A549 (cell line): Measurements from ENCODE around the gene SLC38A3. TPM values are rescaled to one million over a fixed set of nuclear protein-coding genes. Genes with fewer than 3 reads are reported as not detected.

Experiments used
- ATAC-seq, 2 experiments: fragments of 200-7000 bp in 1 of 2; fragments of >200 bp in 1 of 2; cut with Nextera tagmentation in 1 of 2; cut with Tn5 transposase in 1 of 2; 3 replicates each; pipeline versions ENCODE4 v1.8.0 to v1.9.1; 2018 to 2020; ENCODE audit warnings: mild to moderate bottlenecking in 1 of 2, moderate library complexity in 1 of 2
- CTCF ChIA-PET: fragments of 300-600 bp; sonication (Branson Sonifier 250); formaldehyde crosslinking; extraction: SDS; loops from one replicate; lab custom pipeline; 2021; ENCODE audit warnings: antibody characterized with exemption, inconsistent platforms; lab: Yijun Ruan, JAX
- POLR2A ChIA-PET: fragments of 350-600 bp; formaldehyde crosslinking; extraction: SDS; loops from one replicate; lab custom pipeline; 2021; ENCODE audit warnings: antibody characterized with exemption, inconsistent platforms; lab: Yijun Ruan, JAX
- DNase-seq, 2 experiments: peaks; one replicate each; pipeline versions ENCODE4 v3.0.0 to v3.0.0-alpha.2; 2011 to 2016; ENCODE audit warnings: low read depth in 1 of 2, low spot score in 1 of 2
- FAIRE-seq: peaks from 2 replicates; lab custom pipeline; 2011; peaks lifted over from hg19 to GRCh38; lab: Jason Lieb, UNC
- H3K27ac ChIP-seq, 2 experiments: fragments of >200 bp; sonication (Bioruptor Twin); formaldehyde crosslinking; 3 replicates each; pipeline ENCODE4 v1.5.1; 2016 to 2017
- H3K4me1 ChIP-seq: fragments of >200 bp; sonication (Bioruptor Twin); formaldehyde crosslinking; 3 replicates; pipeline ENCODE4 v1.6.1; 2016
- H3K4me2 ChIP-seq: fragments of >200 bp; sonication (Bioruptor Twin); formaldehyde crosslinking; 3 replicates; pipeline ENCODE4 v1.6.1; 2016
- H3K4me3 ChIP-seq: fragments of >200 bp; sonication (Bioruptor Twin); formaldehyde crosslinking; 3 replicates; pipeline ENCODE4 v1.5.1; 2016
- H3K9me3 ChIP-seq: fragments of >200 bp; sonication (Bioruptor Twin); formaldehyde crosslinking; 3 replicates; pipeline ENCODE4 v1.6.1; 2016
- ATOH8 ChIP-seq: fragments of 250-450 bp; sonication (Bioruptor Pico); IDR thresholded peaks from 2 replicates; pipeline ENCODE4 v1.5.0; 2020; ENCODE audit warnings: low read depth, mild to moderate bottlenecking, moderate library complexity
- BHLHE40 ChIP-seq: IDR thresholded peaks from 2 replicates; pipeline ENCODE4 v1.6.1; 2012; ENCODE audit warnings: low read depth, low read length, inconsistent platforms
- CBX8 ChIP-seq: fragments of 200-600 bp; sonication (generic); IDR thresholded peaks from 2 replicates; pipeline ENCODE4 v1.6.1; 2016
- CHD2 ChIP-seq: fragments of 150-350 bp; IDR thresholded peaks from 2 replicates; pipeline ENCODE4 v1.6.1; 2014; ENCODE audit warnings: low read length; ENCODE audit not compliant: partially characterized antibody
- CHD4 ChIP-seq: fragments of 200-600 bp; sonication (generic); IDR thresholded peaks from 2 replicates; pipeline ENCODE4 v1.6.1; 2016; ENCODE audit warnings: antibody characterized with exemption, mild to moderate bottlenecking, borderline replicate concordance
- EHF ChIP-seq: fragments of 250-450 bp; sonication (Bioruptor Pico); IDR thresholded peaks from 2 replicates; pipeline ENCODE4 v1.5.0; 2020; ENCODE audit warnings: mild to moderate bottlenecking
- EHMT2 ChIP-seq: fragments of 200-600 bp; sonication (generic); IDR thresholded peaks from 2 replicates; pipeline ENCODE4 v1.6.1; 2016; ENCODE audit warnings: antibody characterized with exemption, low read depth, mild to moderate bottlenecking, moderate library complexity
- EP300 ChIP-seq, 2 experiments: fragments of >200 bp; sonication (Bioruptor Twin); formaldehyde crosslinking; IDR thresholded peaks; 2 replicates in 1 of 2; 3 replicates in 1 of 2; pipeline ENCODE4 v1.6.1; 2016 to 2017
- GATA3 ChIP-seq: IDR thresholded peaks from 2 replicates; pipeline ENCODE4 v1.6.1; 2012; ENCODE audit warnings: borderline replicate concordance
- HOXA7 ChIP-seq: fragments of 250-450 bp; sonication (Bioruptor Pico); IDR thresholded peaks from 2 replicates; pipeline ENCODE4 v1.5.0; 2020; ENCODE audit warnings: mild to moderate bottlenecking, moderate library complexity
- HOXB5 ChIP-seq: fragments of 250-450 bp; sonication (Bioruptor Pico); IDR thresholded peaks from 2 replicates; pipeline ENCODE4 v1.5.0; 2020; ENCODE audit warnings: mild to moderate bottlenecking, moderate library complexity
- KDM1A ChIP-seq: fragments of 200-600 bp; sonication (generic); IDR thresholded peaks from 2 replicates; pipeline ENCODE4 v1.6.1; 2016; ENCODE audit warnings: low read depth, mild to moderate bottlenecking
- KDM5A ChIP-seq: fragments of 200-600 bp; sonication (generic); IDR thresholded peaks from 2 replicates; pipeline ENCODE4 v1.6.1; 2016; ENCODE audit warnings: antibody characterized with exemption, mild to moderate bottlenecking
- MAZ ChIP-seq: fragments of 150-350 bp; IDR thresholded peaks from 2 replicates; pipeline ENCODE4 v1.6.1; 2014; ENCODE audit warnings: antibody characterized with exemption, low read depth, low read length, borderline replicate concordance
- MYC ChIP-seq: IDR thresholded peaks from 2 replicates; pipeline ENCODE4 v1.6.1; 2012; ENCODE audit warnings: mild to moderate bottlenecking, inconsistent platforms, low read length, improper control_type of control experiment, borderline replicate concordance
- NFE2L2 ChIP-seq: fragments of 150-350 bp; conservative IDR thresholded peaks from 2 replicates; pipeline ENCODE4 v1.6.1; 2014; ENCODE audit warnings: low read length
- POLR2A ChIP-seq: IDR thresholded peaks from 2 replicates; pipeline ENCODE4 v1.6.1; 2012; ENCODE audit warnings: mild to moderate bottlenecking, low read length
- POLR2AphosphoS2 ChIP-seq: conservative IDR thresholded peaks from 2 replicates; pipeline ENCODE4 v1.6.1; 2012; ENCODE audit warnings: low read length, improper control_type of control experiment, inconsistent platforms
- RAD21 ChIP-seq, 2 experiments: fragments of >200 bp in 1 of 2; sonication (Bioruptor Twin) in 1 of 2; formaldehyde crosslinking in 1 of 2; IDR thresholded peaks in 1 of 2; conservative IDR thresholded peaks in 1 of 2; 2 replicates in 1 of 2; 3 replicates in 1 of 2; pipeline ENCODE4 v1.6.1; 2012 to 2018; ENCODE audit warnings: inconsistent platforms in 1 of 2
- SREBF2 ChIP-seq: fragments of 450-650 bp; IDR thresholded peaks from 2 replicates; pipeline ENCODE4 v1.6.1; 2014; ENCODE audit warnings: mild to moderate bottlenecking, moderate library complexity
- TFCP2L1 ChIP-seq: fragments of 250-450 bp; sonication (Bioruptor Pico); IDR thresholded peaks from 2 replicates; pipeline ENCODE4 v1.5.0; 2021; ENCODE audit warnings: mild to moderate bottlenecking
- ZC3H11A ChIP-seq: fragments of 450-650 bp; IDR thresholded peaks from 2 replicates; pipeline ENCODE4 v1.6.1; 2014; ENCODE audit warnings: antibody characterized with exemption, mild to moderate bottlenecking
- ZSCAN20 ChIP-seq: fragments of 250-450 bp; sonication (Bioruptor Pico); IDR thresholded peaks from 2 replicates; pipeline ENCODE4 v1.8.0; 2022; ENCODE audit warnings: mild to moderate bottlenecking, moderate library complexity
- WGBS: methylation state at CpG from one replicate; pipeline ENCODE4 v1.1.6; 2017; ENCODE audit errors: missing lambda C conversion rate; 5-methylcytosine and 5-hydroxymethylcytosine counted together
- polyA plus RNA-seq, 4 experiments: library from polyadenylated mRNA; depleted of rRNA in 3 of 4; stranded (reverse); fragments of >200 nt; fragmentation: RNase III in 1 of 4; extraction: RNeasy Plus Mini Kit Qiagen cat#74134 plus additional on column Dnase treatment in 1 of 4; gene quantifications; 2 replicates in 3 of 4; 3 replicates in 1 of 4; pipeline ENCODE4 v1.2.3, GENCODE V29; 2011 to 2017
- TF ChIP-seq, protein P1 (sequence below): IDR thresholded peaks from 2 replicates; pipeline ENCODE4 v1.6.1; 2012
- TF ChIP-seq, protein P2 (sequence below): fragments of >200 bp; sonication (Bioruptor Twin); formaldehyde crosslinking; IDR thresholded peaks from 3 replicates; pipeline ENCODE4 v1.5.1; 2016
- TF ChIP-seq, protein P3 (sequence below): fragments of 150-350 bp; IDR thresholded peaks from 2 replicates; pipeline ENCODE4 v1.6.1; 2014; ENCODE audit warnings: low read depth, mild to moderate bottlenecking, low read length

Gene SLC38A3
- polyA plus RNA-seq, 2 of the 4 experiments (the other 2 are of a cell fraction): 0.05 TPM; not detected in 1

DNA sequence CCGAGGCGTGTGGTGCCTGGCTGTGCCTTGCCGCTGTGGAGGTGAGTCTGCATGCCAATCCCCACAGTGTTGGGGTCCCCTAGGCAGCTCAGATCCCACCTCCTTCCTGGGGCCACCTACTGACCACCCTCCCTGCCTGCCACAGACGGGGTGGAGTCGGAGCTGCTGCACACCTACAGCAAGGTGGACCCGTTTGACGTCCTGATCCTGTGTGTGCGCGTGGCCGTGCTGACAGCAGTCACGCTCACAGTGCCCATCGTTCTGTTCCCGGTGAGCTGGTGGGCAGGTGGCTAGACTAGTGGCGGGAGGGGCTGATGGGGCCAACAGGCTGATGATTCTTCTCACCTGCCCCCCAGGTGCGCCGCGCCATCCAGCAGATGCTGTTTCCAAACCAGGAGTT is 13.4 kb downstream of the SLC38A3 start:
- WGBS: 86% methylated on average over 8 of the region's 17 CpGs
- CTCF ChIA-PET: interaction anchor here (1.2 to 25.9 kb wide), 4 partner anchors 8 to 28 kb away, joined by 3 to 550 read pairs (median 12); partner anchors contain the start of gene GNAT1
- no peak for DNase-seq

DNA sequence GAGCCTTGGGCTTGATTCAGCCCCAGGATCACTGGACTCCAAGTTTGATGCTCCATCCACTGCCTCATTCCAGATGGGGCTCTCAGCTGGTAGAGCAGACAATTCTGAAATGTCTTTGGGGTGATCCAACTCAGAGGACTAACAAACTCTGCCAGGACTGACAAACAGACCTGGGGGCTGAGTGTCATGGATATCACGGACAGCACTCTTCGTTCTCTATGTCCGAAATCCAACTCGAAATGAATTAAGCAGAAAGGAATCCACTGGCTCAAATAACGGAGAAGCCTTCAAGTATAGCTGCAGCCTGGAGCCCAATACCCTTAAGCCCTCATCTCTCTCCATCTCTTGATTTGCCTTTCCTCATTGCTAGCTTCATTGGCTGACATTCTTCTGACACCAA is 14.2 kb downstream of the SLC38A3 start:
- no peak overlapping the region for H3K27ac ChIP-seq

More for the DNA sequence above, 13.4 kb downstream of the SLC38A3 start:
- Histone ChIP-seq H3K4me2 (no peak overlapping the region), H3K27ac (no peak overlapping the region), H3K4me1 (no peaks in the 10 kb centered on the region), H3K9me3 (no peaks in the 10 kb centered on the region), H3K4me3 (no peak overlapping the region)
- FAIRE-seq (no peak), ATAC-seq (no peak)
- no peak for TF ChIP-seq CHD2
- TF ChIP-seq EHF (CRISPR knock-in tag): no peak
- no peak for TF ChIP-seq NFE2L2
- TF ChIP-seq POLR2A: no peak
- TF ChIP-seq MYC: no peak
- TF ChIP-seq, protein P1, sequence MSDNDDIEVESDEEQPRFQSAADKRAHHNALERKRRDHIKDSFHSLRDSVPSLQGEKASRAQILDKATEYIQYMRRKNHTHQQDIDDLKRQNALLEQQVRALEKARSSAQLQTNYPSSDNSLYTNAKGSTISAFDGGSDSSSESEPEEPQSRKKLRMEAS: no peak
- no peak for TF ChIP-seq KDM1A
- no peak for TF ChIP-seq CBX8
- TF ChIP-seq BHLHE40: no peak
- TF ChIP-seq MAZ: no peak
- no peak for TF ChIP-seq HOXA7 (CRISPR knock-in tag)
- no peak for TF ChIP-seq SREBF2
- TF ChIP-seq, protein P2, sequence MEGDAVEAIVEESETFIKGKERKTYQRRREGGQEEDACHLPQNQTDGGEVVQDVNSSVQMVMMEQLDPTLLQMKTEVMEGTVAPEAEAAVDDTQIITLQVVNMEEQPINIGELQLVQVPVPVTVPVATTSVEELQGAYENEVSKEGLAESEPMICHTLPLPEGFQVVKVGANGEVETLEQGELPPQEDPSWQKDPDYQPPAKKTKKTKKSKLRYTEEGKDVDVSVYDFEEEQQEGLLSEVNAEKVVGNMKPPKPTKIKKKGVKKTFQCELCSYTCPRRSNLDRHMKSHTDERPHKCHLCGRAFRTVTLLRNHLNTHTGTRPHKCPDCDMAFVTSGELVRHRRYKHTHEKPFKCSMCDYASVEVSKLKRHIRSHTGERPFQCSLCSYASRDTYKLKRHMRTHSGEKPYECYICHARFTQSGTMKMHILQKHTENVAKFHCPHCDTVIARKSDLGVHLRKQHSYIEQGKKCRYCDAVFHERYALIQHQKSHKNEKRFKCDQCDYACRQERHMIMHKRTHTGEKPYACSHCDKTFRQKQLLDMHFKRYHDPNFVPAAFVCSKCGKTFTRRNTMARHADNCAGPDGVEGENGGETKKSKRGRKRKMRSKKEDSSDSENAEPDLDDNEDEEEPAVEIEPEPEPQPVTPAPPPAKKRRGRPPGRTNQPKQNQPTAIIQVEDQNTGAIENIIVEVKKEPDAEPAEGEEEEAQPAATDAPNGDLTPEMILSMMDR: no peak
- no peak for TF ChIP-seq HOXB5 (CRISPR knock-in tag)
- TF ChIP-seq EHMT2: no peak
- no peak for TF ChIP-seq GATA3
- no peak for TF ChIP-seq KDM5A
- no peak for TF ChIP-seq POLR2AphosphoS2
- POLR2A ChIA-PET: no interaction called here

More for the DNA sequence above, 14.2 kb downstream of the SLC38A3 start:
- ChIA-PET POLR2A (no interaction called here), CTCF (interaction anchor here (0.6 to 25.9 kb wide), 5 partner anchors 17 to 98 kb away, joined by 3 to 550 read pairs (median 8); partner anchors contain the start of genes GNAT1 and IFRD2)
- ATAC-seq (no peak), DNase-seq (no peak), FAIRE-seq (no peak)
- TF ChIP-seq GATA3 (no peak), EHMT2 (no peak), ZSCAN20 (CRISPR knock-in tag) (no peak), EP300 (IDR thresholded peaks at IDR 0.05) (no peak), CHD4 (no peak), BHLHE40 (no peak), ZC3H11A (no peak), ATOH8 (CRISPR knock-in tag) (no peak), RAD21 (conservative IDR thresholded peaks at IDR 0.05 in 1 of 2, IDR thresholded peaks at IDR 0.05 in 1 of 2) (no peak), EHF (CRISPR knock-in tag) (no peak), HOXA7 (CRISPR knock-in tag) (no peak), TFCP2L1 (no peak), NFE2L2 (no peak)
- TF ChIP-seq, protein P2: no peak
- TF ChIP-seq, protein P3, sequence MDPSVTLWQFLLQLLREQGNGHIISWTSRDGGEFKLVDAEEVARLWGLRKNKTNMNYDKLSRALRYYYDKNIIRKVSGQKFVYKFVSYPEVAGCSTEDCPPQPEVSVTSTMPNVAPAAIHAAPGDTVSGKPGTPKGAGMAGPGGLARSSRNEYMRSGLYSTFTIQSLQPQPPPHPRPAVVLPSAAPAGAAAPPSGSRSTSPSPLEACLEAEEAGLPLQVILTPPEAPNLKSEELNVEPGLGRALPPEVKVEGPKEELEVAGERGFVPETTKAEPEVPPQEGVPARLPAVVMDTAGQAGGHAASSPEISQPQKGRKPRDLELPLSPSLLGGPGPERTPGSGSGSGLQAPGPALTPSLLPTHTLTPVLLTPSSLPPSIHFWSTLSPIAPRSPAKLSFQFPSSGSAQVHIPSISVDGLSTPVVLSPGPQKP: no peak
- H3K9me3 ChIP-seq: no peaks in the 10 kb centered on the region
- 72% methylated on average over 5 of the region's 5 CpGs for WGBS
- H3K4me1 ChIP-seq: no peaks in the 10 kb centered on the region
- H3K4me2 ChIP-seq: no peak overlapping the region
- no peak overlapping the region for H3K4me3 ChIP-seq
